Stimulated activated CD8-positive, alpha-beta memory T cell treated with anti-CD3 and anti-CD28 coated beads, Interleukin-2, amount 100 ng/mL, for 48 hours (primary cell): Measurements from ENCODE around the gene CITED2.

Source experiments
- DNase-seq, 2 donors: peaks; one replicate each; pipeline ENCODE4 v3.0.0-alpha.2; 2020; ENCODE audit warnings: low read depth in 2 of 2

The CITED2 gene

DNA sequence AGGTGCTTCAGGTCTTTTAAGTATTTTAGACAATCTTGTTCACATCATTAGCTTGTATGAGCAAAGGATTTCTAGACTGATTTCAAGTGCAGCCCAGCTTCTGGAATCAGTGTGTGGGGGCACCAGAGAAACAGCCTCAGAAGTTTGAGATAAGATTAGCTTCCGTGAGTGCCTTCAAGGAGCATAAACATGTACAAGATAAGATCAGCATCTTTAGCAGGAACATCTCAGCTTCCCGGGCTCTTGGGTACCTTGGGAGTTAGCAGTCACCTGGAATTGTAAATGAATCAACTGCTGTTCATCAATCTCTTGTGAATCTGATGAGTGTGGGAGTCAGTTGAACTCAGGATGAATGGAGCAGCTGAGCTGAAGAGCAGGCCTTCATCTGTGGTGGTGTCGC is 12.0 kb upstream of the CITED2 start:
- DNase-seq, result no peak

DNA sequence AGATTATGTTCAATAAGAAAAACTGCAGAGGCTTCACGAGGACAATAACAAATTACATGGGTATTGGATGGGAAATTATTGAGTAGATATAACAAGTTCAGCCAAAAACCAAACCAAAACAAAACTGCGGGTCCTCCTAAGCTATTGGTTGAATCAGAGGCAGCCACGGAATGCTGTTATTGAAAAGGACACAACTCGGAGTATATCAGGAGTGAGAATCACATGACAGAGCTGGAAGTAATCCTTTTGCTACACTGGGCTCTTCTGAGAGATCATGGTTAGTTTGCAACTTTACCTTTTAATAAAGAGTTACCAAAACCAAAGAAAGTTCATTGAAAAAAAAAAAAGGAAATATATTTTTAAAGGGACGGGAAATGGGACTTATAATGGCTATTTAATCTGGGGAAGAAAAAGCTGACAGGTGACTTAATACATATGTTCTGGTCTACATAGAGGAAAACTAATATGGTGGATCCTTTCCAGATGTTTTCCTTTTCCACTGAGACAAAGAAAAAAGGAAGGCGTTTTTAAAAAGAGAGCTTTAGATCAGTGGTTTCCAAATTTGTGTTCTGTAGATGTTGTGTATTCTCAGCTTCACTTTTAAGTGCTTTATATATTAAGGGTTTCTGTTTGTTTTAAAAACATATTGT is 6.9 kb upstream of the CITED2 start:
- no peak for DNase-seq

DNA sequence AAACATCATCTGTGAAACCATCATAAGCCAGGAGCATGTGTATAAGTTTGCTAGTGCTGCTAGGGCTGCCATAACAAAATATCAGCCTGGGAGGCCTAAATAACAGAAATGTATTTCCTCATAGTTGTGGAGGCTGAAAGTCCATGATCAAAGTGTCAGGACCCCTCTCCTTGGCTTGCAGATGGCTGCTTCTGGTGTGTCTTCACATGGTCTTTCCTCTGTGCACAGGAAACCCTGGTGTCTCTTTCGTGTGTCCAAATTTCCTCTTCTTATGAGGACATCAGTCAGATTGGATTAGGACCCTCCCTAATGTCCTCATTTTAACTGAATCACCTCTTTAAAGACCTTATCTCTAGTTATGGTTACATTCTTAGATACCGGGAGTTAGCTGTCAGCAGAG is 6.2 kb upstream of the CITED2 start:
- no peak for DNase-seq

DNA sequence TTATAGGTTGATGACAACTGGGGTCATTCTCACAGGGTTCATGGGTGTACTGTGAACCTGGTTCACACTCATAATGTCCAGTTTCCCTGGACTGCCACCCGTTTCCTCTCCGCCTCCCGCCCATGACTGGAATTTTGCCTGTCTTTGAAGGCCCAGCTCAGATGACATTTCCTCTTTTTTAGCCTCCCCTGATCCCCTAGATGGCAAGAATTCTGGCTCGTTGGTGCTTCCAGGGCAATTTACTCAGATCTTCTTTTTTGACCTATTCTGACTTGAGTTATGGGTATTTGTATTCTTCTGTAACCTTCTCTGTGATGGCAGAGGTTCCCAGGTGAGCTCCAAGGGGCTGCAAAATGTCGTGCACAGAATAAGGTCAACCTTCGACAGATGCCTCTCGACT is 5.7 kb upstream of the CITED2 start:
- no peak for DNase-seq

DNA sequence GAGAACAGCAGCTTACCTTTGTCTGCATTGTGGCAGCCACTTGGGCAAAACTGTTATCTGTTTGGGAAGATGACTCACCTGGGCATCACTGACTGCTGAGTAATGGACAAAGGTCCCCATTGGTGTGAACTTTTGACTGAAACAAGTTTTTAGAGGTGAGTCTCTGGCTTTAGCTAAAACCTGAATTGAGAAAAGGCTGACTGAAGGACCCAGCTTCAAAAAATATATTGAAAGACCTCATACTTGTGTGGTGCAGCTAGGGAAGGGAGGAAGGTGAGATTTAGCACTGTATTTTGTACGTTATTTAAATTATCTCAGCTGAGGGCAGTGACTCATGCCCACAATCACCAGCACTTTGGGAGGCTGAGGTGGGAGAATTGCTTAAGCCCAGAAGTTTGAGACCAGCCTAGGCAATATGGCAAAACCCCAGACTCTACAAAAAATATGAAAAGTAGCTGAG is 4.5 kb upstream of the CITED2 start:
- DNase-seq, result peak in 1 of 2 donors; percentile 10

- no peak for DNase-seq
Measured at GRCh38 chr6:139378226-139378625, 3.8 kb upstream of the CITED2 start.

DNA sequence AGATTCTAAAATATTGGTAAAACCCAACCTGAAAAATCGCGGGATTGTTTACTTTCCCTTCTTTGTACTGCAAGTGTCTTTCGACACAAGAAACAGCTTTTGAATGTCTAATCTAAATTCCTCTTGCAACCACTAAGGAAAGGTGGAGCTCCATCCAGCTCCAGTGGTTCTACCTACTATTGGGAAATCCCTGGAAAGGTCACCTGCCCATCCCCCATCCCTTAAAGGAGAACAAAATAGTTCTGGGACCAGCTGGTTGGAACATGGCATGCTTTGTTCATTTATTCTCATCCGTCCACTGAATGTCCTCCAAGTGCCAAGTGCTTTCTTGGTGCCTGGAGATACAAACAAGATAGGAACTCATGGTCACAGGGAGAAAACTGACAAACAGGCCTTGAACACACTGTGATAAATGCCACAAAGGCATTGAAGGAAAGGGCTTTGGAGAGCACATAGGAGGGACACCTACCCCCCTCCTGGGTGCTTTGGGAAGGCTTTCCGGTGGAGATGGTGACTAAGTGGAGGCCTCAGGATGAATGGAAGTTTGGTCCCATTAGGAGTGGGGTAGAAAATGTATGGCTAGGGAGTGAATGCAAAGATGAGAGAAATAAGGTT is 2.3 kb upstream of the CITED2 start:
- DNase-seq, result no peak

- peak in 1 of 2 donors; percentile 1 for DNase-seq
Measured at GRCh38 chr6:139376017-139376330, 1.5 kb upstream of the CITED2 start.

- DNase-seq, result peak; percentile 72 to 74
Measured at GRCh38 chr6:139375226-139376016, 973 bp upstream of the CITED2 start.

DNA sequence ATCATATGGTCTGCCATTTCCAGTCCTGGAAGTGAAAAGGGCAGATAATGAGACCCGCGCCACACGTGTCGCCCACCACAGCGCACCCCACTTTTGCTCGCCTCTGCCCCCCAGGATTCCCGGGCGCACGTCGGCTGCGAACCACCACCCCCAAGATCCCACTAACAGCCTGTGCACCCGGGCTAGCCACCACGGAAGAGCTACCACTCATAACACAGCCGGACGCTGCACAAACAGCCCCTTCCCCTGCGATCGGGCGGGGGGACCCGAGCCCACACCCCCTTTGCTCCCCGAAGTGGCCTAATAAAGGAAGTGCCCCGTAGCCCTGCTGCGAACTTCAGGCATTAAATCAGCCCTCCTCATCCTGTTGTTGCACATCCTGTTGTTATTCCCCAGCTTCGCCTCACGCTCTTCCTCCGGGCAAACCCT is 506 bp downstream of the CITED2 start:
- DNase-seq, result peak in 1 of 2 donors; percentile 14

- DNase-seq, result peak; percentile 52 to 53
Measured at GRCh38 chr6:139373154-139373927, 1.1 kb downstream of the CITED2 start.

DNA sequence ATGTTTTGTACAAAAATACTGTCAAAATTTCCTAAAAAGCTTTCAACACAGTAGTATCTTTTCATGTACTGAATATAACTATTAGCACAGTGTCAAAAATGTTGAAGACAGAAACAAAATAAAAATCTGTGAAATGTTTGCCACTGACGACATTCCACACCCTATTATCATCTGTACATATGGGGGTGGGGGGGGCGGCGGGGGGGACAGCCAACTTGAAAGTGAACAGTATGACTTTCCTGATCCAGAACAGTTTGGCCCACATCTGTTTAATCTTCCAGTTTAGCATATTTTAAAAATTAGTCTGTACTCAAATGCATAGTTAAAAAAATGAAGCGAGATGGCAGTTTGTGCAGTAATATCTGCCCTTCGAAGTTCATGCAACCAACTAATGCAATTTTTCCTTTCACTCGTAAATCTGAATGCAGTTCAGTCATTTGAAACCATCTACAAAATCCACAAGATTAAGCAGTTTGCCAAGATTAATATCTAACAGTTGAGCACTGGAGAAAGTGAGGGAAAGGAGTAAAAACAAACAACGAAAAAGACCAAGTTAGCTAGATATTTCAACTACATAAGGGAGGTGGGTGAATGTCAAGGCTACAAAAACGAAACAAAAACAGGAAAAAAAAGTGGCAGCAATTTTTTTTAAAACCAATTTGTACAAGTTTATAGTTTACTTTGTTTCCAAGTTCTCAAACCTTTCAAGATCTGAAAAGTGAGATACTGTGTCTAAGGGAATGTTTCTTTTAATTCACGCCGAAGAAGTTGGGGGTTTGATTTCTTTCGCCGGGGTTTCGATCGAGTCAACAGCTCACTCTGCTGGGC is 1.9 kb downstream of the CITED2 start:
- no peak for DNase-seq

DNA sequence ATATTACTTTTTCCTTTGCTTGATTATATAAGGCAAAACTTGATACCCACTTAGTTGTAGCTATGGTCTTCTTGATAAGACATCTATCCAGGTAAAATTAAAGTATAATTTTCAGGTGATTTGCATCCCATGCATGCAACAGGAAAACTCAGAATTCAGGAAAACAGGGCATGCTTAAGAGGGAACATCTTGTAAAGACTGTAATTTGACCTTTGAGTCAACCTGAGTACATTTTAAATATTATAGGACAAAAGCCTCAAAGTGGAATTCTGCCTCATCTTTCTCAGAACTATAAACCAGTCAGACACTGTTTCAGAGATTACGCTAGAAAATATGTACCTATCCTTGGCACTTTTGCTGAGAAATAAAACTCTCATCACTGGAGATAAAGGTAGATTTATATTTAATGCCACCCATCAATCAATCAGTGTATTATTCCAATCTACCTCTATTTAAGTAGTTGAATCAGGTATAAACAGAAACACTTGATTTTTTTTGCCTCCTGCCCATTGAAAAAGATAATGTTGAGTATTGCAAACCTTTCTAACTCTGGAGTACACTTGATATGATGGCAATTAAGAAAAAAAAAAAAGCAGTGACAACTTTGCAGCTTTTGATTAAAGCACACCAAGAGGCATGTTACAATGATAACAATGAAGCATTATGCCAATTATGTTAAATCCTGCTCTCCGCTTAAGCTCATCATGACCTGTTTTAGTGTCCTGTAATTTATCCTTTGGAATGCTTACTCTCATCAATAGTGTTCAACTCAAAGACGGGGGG is 2.8 kb downstream of the CITED2 start:
- no peak for DNase-seq

GRCh38 chr6:139370999-139371345 is 3.5 kb downstream of the CITED2 start:
- DNase-seq, result no peak

- no peak for DNase-seq
Measured at GRCh38 chr6:139370283-139370998, 4.0 kb downstream of the CITED2 start.

DNA sequence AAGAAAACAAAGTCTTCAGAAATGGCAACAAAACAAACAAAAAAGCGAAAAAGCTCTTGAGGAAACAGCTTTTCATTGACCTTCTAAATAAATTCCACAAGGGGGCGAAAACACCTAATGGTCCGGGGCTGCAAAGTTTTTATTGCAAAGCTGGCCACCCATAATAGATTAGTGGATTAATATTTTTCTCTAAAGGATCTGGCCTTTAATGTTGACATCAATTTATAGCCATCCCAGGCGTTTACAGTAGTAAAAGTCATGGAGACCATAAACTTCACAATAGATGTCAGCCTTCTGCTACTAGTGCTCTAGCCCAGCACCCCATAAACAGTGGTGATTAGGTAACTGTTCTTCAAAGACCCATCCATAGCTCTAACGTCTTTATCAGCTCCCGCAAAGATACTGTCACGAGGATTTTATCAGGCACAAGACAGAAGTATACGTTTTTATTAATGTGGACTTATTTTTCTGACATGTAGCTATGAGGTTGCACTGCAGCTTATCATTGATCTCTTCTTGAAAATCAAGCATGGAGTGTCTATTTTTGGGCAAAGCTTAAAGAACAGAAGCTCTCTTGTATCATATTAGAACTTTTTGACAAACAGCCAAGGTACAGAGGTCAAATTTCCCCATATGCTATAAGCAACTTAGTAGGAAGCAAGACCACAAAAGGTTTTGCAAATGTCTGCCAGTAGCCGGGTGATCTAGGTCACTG is 4.7 kb downstream of the CITED2 start:
- no peak for DNase-seq

- DNase-seq, result no peak
Measured at GRCh38 chr6:139369068-139369467, 5.4 kb downstream of the CITED2 start.

GRCh38 chr6:139368661-139369060 is 5.8 kb downstream of the CITED2 start:
- no peak for DNase-seq

DNA sequence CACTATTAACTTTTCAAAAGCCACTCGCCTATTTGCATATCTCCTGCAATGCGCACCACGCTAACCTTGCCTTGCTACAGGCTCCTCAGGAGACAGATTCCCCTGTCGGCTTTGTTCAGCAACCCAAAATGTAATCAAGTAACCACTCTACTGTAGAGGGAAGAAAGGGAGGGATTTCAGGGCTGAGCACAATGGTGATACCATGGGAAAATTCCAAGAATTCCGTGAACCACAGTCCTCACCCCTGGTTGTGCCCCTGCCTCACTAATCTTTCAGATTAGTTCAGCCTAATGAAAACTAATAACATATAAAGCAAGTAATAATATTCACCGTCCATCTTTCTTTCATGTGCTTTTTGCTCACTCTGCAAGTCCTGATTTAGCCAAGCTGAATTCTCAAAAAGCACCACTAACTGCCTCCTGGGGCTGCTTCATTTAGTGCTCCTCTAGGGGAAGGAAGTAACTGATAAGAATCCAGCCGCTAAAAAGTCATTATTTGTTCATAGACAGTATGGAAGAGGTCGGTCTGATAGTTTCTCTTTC is 6.6 kb downstream of the CITED2 start:
- DNase-seq, result no peak
